HepG2 (cell line): ENCODE data around the gene WDR62. TPM values are rescaled to one million over a fixed set of nuclear protein-coding genes. Genes with fewer than 3 reads are reported as not detected.
A peak's percentile ranks its signal among the peaks of the same experiment; 100 is the strongest.

Experiments
- AGO1 ChIP-seq: fragments of 200-400 bp; formaldehyde crosslinking; IDR thresholded peaks from 2 replicates; pipeline ENCODE4 v1.6.1; 2017; ENCODE audit warnings: mild to moderate bottlenecking, low read depth, low read length, moderate library complexity; ENCODE audit not compliant: poor library complexity, severe bottlenecking
- ARNT2 ChIP-seq: sonication (generic); formaldehyde crosslinking; IDR thresholded peaks from 2 replicates; pipeline ENCODE4 v1.8.0; 2022; ENCODE audit warnings: mild to moderate bottlenecking, low read depth, missing genetic modification reagents, moderate library complexity
- HDAC1 ChIP-seq: sonication (generic); formaldehyde crosslinking; IDR thresholded peaks from 2 replicates; pipeline ENCODE4 v1.5.1; 2020; ENCODE audit warnings: mild to moderate bottlenecking, missing genetic modification reagents
- IRF2 ChIP-seq: IDR thresholded peaks from 2 replicates; pipeline ENCODE4 v1.6.1; 2018; ENCODE audit warnings: missing genetic modification reagents, missing compliant biosample characterization
- NFAT5 ChIP-seq: sonication (generic); formaldehyde crosslinking; IDR thresholded peaks from 2 replicates; pipeline ENCODE4 v1.4.0; 2020; ENCODE audit warnings: missing genetic modification reagents
- NFKBIZ ChIP-seq: IDR thresholded peaks from 2 replicates; pipeline ENCODE4 v1.6.1; 2018; ENCODE audit warnings: missing genetic modification reagents, missing compliant biosample characterization
- SOX6 ChIP-seq, 2 experiments: fragments of 450-650 bp in 1 of 2; sonication (generic) in 1 of 2; formaldehyde crosslinking in 1 of 2; IDR thresholded peaks; 2 replicates each; pipeline versions ENCODE4 v1.4.0 to v1.6.1; 2017 to 2020; ENCODE audit warnings: antibody characterized with exemption in 1 of 2, mild to moderate bottlenecking in 1 of 2, missing genetic modification reagents in 1 of 2
- TBP ChIP-seq: sonication (generic); formaldehyde crosslinking; IDR thresholded peaks from 2 replicates; pipeline ENCODE4 v1.5.0; 2020; ENCODE audit warnings: missing genetic modification reagents
- ZHX1 ChIP-seq: sonication (generic); formaldehyde crosslinking; IDR thresholded peaks from 2 replicates; pipeline ENCODE4 v1.8.1; 2022; ENCODE audit warnings: low read depth, mild to moderate bottlenecking, missing genetic modification reagents
- polyA plus RNA-seq, 8 experiments: library from polyadenylated mRNA; depleted of rRNA in 3 of 8; stranded (reverse) in 7 of 8; unstranded in 1 of 8; fragments of >200 nt; fragmentation: Illumina TruSeq in 4 of 8; extraction: Trizol in 4 of 8; gene quantifications; 2 replicates each; pipeline versions ENCODE4 v1.2.1 to v1.2.3, GENCODE V29; 2011 to 2016; ENCODE audit warnings: low read depth in 4 of 8, missing spikeins in 1 of 8, mixed read lengths in 1 of 8; ENCODE audit not compliant: insufficient read depth in 1 of 8
- total RNA-seq, 5 experiments: library from RNA; depleted of rRNA; stranded (reverse); fragments of >200 nt; fragmentation: Illumina TruSeq; extraction: Trizol; gene quantifications; 2 replicates each; pipeline ENCODE4 v1.2.3, GENCODE V29; 2016; ENCODE audit warnings: low read depth in 1 of 5
- TF ChIP-seq, protein P1 (sequence below): sonication (generic); formaldehyde crosslinking; IDR thresholded peaks from 2 replicates; pipeline ENCODE4 v1.9.0; 2022; ENCODE audit warnings: missing genetic modification reagents, mild to moderate bottlenecking, borderline replicate concordance
- TF ChIP-seq, protein P2 (sequence below): sonication (generic); formaldehyde crosslinking; IDR thresholded peaks from 2 replicates; pipeline ENCODE4; 2020; ENCODE audit warnings: missing genetic modification reagents, mild to moderate bottlenecking, borderline replicate concordance
- TF ChIP-seq, protein P3 (sequence below): sonication (generic); formaldehyde crosslinking; IDR thresholded peaks from 2 replicates; pipeline ENCODE4 v1.5.0; 2020; ENCODE audit warnings: mild to moderate bottlenecking, missing genetic modification reagents

Gene WDR62
- total and polyA plus RNA-seq, 2 of the 13 experiments (the other 11 are each of a cell fraction or from before 2014, with no cell fraction given) = 5.8 to 12.5 TPM

- TF ChIP-seq, protein P1, sequence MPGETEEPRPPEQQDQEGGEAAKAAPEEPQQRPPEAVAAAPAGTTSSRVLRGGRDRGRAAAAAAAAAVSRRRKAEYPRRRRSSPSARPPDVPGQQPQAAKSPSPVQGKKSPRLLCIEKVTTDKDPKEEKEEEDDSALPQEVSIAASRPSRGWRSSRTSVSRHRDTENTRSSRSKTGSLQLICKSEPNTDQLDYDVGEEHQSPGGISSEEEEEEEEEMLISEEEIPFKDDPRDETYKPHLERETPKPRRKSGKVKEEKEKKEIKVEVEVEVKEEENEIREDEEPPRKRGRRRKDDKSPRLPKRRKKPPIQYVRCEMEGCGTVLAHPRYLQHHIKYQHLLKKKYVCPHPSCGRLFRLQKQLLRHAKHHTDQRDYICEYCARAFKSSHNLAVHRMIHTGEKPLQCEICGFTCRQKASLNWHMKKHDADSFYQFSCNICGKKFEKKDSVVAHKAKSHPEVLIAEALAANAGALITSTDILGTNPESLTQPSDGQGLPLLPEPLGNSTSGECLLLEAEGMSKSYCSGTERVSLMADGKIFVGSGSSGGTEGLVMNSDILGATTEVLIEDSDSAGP (CRISPR knock-in tag) = peak; percentile 89
- TF ChIP-seq IRF2 (CRISPR knock-in tag) (peak; percentile 50; the same call in 1 of the 2 replicates), SOX6 (IDR thresholded peaks at IDR 0.05) (no peak), SOX6 (CRISPR knock-in tag; IDR thresholded peaks at IDR 0.05) (peak; percentile 70), AGO1 (peak; percentile 98), ZHX1 (CRISPR knock-in tag) (no peak), NFAT5 (0 out of 2 replicates have a peak, but pooled peaks have one; percentile 39), TBP (CRISPR knock-in tag) (no peak), HDAC1 (CRISPR knock-in tag) (peak; percentile 76), ARNT2 (peak; percentile 80; the same call in 1 of the 2 replicates), NFKBIZ (CRISPR knock-in tag) (no peak)
- TF ChIP-seq, protein P2, sequence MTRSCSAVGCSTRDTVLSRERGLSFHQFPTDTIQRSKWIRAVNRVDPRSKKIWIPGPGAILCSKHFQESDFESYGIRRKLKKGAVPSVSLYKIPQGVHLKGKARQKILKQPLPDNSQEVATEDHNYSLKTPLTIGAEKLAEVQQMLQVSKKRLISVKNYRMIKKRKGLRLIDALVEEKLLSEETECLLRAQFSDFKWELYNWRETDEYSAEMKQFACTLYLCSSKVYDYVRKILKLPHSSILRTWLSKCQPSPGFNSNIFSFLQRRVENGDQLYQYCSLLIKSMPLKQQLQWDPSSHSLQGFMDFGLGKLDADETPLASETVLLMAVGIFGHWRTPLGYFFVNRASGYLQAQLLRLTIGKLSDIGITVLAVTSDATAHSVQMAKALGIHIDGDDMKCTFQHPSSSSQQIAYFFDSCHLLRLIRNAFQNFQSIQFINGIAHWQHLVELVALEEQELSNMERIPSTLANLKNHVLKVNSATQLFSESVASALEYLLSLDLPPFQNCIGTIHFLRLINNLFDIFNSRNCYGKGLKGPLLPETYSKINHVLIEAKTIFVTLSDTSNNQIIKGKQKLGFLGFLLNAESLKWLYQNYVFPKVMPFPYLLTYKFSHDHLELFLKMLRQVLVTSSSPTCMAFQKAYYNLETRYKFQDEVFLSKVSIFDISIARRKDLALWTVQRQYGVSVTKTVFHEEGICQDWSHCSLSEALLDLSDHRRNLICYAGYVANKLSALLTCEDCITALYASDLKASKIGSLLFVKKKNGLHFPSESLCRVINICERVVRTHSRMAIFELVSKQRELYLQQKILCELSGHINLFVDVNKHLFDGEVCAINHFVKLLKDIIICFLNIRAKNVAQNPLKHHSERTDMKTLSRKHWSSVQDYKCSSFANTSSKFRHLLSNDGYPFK (CRISPR knock-in tag) = peak; percentile 68; the same call in 1 of the 2 replicates
- TF ChIP-seq, protein P3, sequence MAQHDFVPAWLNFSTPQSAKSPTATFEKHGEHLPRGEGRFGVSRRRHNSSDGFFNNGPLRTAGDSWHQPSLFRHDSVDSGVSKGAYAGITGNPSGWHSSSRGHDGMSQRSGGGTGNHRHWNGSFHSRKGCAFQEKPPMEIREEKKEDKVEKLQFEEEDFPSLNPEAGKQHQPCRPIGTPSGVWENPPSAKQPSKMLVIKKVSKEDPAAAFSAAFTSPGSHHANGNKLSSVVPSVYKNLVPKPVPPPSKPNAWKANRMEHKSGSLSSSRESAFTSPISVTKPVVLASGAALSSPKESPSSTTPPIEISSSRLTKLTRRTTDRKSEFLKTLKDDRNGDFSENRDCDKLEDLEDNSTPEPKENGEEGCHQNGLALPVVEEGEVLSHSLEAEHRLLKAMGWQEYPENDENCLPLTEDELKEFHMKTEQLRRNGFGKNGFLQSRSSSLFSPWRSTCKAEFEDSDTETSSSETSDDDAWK (CRISPR knock-in tag) = no peak
Observed at GRCh38 chr19:36139473-36140303, 85.0 kb downstream of the WDR62 start, which contains the start of gene CAPNS1 (continued).
